HPDE6-E6E7 (cell line): Measurements from ENCODE around the gene PTPRJ.
"Not testable (repeated sequence)": the region's sequence is repeated elsewhere in the genome, so short reads cannot be mapped to it uniquely, and the experiment has no call there.

Source experiments
- DNase-seq: peaks from one replicate; pipeline ENCODE4 v3.0.0; 2011; ENCODE audit warnings: missing footprints; ENCODE audit errors: extremely low spot score

The PTPRJ gene

DNA sequence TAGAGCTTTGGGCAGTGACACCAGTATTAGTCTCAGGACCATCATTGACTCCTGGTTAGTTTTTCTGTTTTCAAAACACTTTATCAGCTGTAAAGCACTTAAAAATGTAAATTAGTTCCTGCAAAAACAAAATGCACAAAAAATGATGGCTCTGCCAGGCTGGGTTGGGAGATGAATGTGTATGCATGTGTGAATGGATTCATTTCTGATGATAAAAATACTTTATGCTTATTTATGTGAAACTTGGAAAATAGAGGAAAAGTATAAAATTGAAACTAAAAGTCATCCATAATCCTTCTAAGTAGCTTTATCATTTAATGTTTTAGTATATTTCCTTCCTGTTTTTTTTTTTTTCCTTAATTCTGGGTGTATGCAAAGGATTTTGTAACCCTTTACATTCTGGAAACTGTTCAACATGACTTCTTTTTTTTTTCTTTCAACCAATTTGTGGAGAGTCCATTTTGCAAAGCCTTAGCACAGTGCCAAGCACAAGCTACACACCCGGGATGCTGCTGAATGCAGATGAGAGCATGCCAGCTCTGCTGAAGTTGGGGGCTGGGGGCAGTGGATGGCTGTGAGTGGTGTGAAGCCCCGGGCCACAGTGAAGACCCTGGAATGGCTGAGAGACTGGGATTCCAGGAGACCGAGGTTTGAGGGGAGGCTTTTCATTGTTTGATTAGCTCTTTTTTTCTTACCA, 37.6 kb downstream of the PTPRJ start:
- no peak for DNase-seq

DNA sequence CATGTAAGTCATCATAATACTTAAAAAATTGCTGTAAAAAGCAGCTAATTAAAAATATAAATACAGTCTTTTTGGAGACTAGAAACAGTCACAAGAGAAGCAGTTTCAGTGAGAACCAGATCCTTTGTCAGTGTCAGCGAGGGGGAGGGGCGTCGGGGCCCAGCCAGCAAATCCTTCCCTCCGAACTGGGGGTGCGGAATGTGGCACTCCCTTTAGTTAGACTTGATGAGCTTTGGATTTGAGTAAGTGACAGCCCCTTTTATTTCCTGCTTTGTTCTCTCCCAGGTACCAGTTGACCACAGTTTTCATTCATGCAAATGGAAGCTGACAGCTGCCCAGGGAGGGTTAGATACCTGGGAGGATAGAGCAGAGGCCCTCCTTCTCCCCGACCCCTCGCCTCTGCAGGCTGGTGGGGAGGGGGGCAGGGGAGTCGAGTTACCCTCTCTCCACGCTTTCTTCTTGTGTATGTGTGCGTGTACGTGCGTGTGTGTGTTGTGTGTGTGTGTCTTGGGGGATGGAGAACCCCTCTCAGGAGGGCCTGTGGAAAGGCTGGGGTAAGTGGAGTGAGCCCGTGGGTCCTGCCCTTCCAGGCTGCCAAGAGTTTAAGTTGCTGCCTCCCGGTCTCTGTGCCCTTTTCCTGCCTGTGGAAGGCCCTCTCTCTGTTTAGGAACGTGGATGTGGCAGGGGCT, 38.3 kb downstream of the PTPRJ start:
- DNase-seq = no peak

DNA sequence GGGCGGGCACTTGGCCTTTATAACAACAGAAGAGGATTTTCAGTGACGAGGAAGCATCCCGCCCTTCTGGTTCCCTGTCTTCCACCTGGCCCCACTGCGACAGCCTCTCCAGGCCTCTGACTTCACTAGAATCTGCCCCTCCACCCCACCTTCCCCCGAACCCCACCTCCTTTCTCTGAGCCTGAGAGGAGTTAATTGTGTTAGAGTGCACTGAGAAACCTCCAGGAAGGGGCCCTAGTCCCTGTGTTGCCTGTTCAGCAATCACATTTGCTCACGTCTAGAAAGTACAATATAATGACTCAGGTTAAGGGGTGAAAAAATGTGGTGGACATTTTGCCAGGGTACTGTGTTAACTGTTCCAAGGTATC, 38.8 kb downstream of the PTPRJ start:
- no peak for DNase-seq

DNA sequence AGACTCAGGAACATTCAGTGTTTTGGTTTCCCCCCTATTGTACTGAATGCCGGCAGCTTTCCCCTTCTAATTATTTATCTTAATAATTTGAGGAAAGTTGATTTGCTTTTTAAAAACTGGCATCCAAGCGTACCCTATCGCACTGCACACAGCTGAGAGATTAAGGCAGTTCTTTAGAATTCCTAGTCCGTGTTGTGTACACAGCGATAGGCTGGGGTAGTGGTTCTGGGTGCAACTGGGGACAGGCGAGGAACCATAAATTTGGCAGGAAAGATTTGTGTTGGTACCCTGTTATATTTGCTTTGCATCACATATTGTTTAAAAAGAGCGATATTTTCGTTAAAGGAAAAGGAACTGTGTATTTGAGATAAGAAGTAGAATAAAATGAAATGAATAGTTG, 39.2 kb downstream of the PTPRJ start:
- DNase-seq = no peak

DNA sequence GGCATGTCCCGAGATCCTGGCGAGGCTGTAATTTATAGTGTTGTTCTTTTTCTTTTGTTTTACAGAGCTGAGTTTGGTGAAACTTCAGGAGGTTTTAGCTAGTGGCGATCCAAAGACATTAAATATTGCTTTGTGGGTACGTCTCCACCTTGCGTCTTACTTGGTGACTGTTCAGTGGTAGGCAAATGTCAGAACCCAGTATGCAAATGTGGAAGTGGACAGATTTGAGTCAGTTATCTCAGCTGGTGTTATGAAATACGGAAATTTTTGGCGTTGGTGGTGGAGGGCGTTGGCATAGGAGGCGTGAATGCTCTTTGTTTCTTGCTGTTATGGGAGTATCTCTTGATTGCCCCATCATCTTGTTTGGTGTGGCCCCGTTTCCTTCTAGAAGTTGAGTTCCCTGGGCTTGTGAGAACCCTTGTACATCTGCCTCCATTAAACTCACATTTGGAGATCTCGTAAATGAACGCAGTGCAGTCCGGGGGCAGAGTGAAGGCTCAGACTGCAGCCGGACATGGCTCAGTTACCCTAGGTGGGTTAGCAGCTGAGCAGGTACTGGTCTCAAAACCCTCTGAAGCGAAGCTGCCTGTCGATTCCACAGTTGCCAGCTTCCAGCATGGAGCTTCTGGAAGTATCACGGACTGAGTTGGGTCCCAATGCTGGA, 39.9 kb downstream of the PTPRJ start:
- no peak for DNase-seq

DNA sequence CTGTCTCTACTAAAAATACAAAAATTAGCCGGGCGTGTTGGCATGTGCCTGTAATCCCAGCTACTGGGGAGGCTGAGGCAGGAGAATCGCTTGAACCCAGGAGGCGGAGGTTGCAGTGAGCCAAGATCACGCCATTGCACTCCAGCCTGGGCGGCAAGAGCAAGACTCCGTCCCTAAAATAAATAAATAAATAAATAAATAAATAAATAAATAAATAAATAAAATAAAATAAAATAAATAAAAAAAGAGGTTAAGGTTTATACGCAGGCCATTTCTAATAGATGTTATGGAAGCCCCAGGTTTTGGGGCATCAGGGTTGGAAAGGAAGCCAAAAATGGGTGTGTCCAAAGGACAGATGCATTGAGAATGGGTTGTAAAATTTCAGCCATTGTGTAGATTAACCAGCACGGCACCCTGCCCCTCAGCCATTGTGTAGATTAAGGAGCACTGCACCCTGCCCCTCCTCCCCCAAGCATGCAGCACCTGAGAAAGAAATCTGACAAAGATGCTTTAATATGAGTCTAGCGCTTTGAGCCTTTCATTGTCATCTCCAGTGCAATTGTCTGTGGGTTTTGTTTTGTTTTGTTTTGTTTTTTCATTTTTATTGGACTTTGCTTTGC, 41.0 kb downstream of the PTPRJ start:
- DNase-seq = not testable (repeated sequence)

DNA sequence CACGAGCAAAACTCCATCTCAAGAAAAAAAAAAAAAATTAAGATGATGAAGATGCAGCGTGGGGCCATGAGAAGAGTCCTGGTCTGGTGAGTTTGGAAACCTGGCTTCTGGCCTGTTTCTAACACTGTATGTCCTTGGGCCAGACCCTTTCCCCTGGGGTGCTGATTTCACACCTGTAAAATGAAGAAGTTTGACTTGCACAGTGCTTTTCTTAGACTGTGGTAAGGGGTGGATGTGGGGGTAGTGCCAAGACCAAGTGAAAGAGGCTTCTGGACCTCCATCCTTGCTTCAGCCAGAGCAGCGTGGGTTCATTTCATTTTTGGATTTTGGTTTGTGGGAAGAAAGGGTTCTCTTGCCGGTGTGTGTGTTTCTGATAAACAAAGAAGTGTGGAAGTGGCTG, 42.1 kb downstream of the PTPRJ start:
- DNase-seq = no peak

DNA sequence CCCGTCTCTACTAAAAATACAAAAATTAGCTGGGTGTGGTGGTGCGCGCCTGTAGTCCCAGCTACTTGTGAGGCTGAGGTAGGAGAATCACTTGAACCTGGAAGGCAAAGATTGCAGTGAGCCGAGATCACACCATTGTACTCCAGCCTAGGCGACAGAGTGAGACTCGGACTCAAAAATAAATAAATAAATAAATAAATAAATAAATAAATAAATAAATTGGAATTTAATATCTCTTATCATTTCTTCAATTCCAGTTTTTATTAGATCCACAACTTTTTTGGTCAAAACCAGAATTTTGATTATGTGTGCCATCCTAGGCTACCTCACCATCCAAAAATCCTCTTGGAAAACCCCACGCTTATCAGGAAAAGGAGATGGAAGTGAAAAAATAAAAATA, 43.2 kb downstream of the PTPRJ start:
- not testable (repeated sequence) for DNase-seq

DNA sequence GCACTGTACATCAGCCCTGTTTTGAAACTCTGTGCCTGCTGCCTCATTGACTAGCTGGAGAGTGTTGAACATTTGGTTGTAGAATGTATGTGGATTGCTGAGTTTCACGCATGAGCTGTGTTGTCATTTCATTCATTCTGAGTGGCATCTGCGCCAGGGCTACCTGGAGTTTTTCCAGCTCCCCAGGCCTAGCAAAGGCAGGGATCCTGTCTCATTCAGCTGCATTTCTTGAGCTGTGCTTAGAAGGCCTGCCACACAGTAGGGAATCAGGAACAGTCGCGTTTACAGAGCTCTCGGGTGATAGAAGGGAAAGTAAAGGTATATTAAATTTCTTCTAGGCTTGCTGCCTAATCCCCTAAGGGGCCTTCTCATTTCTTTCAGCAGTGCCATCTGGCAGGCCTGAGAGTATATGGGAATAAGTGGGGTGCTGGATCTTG, 44.3 kb downstream of the PTPRJ start:
- DNase-seq = no peak

DNA sequence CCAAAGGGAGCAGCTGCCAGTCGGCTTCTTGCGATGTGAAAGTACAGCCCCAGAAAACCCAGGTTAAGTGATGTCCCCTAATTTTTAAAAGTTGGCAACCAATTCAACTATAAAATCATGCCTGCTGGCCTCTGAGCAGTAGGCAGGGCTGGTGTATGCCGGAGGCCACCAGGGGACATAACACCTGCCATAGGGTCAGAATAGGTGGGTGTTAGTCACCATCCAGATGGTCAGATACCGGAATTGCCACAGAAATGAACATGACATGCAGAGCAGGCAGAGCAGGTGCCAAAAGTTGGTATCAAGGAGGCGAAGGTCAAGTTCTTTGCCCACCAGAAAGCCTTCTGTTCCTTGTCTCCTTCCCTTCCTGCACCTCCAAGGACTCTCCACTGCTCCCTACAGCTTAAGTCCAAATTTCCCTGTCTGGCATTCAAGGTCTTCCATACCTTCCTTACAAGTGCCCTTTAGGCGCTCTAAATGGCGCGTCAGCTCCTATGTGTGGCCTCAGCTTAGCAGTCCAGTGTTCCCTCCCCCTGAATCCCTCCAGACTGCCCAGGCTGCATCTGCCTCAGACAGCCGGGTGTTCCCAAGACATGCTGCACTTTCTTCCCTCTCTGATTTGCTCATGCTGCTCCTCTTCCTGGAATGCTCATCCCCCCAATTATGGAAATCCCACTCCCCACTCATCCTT, 45.1 kb downstream of the PTPRJ start:
- DNase-seq = no peak

DNA sequence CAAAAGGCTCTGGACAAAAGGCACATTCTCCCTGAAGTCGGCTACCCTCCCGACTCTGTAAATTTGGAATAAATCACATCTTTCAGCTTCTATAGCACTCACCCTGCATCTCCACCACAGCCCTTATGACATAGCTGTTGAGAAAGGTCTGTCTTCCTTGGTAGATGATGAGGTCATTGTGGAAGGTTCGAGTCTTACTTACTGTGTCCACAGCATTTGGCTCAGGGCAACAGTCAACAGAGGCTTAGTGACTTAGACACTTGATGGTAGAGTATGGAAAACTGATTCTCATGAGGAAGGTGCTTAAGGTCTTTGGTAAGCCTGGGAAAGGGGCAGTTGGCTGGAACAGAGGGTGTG, 45.6 kb downstream of the PTPRJ start:
- DNase-seq = no peak

DNA sequence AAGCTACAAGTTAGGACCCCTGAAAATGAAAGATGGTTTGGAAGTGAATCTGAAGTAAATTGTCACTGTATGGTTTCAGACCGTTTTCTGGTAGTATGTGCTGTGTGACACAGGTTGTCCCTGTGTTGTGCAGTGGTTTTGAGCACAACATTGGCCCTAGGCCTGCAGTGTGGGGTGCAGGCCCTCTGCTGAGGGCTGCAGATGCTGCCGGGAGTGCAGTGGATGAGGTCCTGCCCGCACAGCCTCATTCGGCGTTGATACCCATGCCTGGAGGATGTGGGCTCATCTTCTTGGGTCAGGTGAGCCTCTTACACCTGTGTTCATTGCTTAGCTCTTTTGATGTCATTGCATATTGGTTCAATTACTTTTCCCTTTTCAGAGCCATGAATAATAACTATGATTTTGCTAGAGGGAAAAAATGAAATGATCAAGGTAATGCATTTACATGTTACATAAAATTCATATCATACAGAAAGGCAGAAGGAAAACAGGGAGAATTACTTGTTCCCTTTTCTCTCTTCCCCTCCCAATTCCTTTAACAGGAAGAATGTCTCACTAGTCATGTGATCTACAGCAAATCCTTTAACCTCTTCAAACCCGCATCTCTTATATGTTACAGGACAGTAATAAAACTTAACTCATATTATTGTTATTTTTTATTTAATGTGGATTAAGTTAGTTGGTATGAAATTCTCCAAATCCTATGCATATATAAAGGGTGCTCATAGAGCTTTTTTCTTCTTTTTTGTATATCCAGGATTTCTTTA, 48.7 kb downstream of the PTPRJ start:
- DNase-seq = no peak

DNA sequence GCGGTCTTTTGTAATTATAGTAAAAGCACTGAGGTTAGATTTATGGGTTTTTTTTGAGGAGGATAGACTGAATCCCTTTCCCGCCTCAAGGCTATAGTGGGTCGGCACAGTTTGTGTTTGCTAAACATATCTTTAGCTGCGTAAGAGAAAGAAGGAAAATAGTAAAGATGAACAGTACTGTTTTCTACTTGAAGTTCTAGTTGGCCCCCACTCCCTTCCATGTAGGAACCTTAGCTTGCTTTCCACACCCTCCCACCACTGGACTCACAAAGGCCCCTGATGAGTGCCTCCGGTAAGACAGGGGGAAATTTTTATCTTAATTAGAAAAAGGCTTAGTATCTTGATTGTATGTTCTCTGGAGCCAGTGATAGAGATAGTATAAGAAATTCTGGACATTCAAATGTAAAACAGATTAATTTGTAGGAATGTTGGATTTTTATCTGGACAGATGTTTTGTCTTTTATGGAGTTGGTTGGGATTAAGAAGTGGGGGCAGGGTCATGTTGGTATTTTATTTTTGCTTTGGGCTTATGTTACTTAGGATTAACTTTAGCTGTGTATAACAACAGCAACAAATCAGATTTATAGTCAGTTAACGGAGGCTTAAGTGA, 49.4 kb downstream of the PTPRJ start:
- no peak for DNase-seq

DNA sequence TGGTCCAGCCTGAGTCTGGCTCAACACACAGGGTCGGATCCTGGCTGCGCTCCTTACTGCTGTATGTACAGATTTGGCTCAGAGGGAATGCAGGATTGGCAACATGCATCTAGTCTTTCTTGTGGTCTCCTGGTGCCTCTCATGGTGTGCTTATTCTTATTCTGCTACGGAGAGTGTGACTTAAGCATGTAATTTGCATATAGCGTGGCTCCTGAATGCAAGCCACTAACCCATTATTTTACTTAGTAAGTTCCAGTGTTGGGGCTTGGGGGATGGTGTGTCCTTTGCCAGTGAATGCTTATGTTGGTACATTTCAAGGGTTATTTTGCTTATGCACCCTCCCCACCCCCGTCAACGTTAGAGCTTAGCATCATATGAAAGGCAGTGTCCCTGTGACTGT, 51.2 kb downstream of the PTPRJ start:
- DNase-seq = no peak

DNA sequence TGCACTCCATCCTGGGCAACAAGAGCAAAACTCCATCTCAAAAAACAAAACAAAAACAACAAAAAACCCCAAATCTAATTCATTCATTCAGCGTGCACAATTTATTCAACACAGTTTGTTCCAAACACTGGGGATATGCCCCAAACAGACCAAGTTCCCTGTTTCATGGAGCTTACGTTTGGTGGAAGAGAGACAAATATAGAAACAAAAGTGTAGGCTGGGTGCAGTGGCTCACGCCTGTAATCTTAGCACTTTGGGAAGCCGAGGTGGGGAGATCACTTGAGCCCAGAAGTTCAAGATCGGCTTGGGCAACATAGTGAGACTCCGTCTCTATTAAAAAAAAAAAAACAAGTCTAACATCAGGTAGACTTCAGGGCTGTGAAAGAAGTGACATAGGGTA, 52.4 kb downstream of the PTPRJ start:
- no peak for DNase-seq

DNA sequence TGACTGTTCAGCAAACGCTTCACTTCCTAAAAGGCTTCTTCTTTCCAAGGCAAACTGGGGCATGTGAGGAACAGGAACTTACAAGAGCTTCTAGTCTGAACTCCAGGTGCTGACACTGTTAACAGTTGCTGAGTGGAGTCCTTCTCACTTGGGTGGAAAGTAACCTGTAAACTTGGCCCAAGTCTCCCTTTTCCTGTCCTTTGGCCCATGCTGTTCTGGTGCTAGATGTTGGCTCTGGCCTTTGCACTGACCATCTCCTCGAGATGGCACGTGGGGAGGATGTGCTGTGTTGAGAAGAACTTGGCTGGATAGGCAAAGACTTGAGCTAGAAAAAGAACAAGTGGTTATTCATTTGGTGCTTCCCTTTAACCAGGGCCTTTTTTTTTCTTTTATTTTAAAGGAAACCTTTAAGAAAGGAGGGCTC, 53.6 kb downstream of the PTPRJ start:
- DNase-seq = no peak

DNA sequence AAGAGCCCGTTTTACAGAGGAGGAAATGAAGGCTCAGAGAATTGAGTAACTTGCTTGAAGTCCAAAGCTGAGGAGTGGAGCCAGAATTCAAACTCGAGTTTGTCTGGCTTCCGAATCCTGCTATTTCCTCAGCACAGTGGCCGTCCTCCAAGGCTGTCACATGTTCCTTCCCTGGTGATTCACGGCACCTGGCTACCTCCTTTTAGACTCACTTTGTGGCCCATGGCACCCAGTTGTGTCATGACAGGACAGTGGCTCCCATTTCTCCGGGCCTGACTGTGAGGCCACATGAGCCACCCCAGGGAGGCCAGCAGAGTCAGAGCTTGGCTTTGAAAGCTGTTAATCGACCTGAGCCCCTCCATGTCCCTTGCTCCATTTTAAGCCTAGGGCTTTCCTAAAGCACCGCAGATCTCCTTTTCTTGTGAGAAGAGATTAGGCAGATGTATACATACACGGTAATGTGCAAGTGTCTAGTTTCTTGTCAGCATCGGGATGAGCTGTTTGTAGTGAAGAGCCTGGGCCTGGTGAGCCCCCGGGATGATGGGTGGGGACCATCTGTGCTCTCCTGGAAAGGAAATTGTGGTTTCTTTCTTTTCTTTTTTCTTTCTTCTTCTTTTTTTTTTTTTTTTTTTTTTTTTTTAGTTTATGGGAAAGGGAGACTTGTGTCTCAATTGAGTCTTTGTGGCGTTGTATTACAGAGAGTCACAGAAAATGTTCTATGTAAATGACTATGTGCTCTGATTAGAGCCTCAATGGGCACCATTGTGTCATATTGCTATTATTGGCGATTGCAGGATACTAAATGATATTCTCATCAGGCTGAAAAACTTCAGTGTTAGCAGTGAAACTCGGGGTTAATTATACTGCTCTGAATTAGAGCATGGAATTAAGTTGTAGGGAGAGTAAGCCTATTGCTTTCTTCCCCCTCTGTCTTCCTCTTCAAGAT, 54.8 kb downstream of the PTPRJ start:
- no peak for DNase-seq

DNA sequence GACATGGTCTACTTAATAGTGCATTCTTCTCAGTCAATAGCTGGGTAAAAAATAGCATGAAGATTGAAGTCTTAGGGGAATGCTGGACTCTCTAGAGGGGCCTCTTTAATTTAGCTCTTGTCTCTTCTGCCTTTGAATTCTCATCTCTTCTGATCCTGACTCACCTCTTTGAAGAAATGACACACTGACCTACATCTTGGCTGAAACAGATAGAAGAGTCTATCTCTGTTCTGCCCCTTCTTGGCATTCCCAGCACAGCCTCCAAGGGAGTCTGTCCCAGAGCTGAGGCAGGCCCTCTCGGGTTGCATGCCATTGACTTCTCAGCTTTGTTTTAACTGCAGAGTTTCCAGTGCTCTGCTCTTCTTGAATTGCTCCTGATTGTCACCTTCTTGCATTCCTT, 55.7 kb downstream of the PTPRJ start:
- DNase-seq = no peak

DNA sequence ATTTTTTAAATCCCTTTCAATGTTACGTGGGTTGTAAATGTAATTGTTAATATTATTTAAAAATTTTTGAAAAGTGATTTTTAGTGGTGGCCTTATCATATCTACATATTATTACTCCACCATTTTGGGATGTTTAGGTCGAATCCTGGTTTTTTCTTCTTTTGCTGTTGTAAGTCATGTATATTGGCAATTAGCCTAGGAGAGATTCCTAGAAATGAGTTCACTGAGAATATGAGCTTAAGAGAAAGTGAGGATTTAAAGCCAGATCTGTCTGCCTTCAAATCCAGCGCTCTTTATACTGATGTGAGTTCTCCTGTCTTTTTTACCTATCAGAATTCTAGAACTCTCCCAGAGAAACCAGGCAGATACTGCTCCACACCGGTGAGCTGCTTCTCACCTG, 56.1 kb downstream of the PTPRJ start:
- no peak for DNase-seq
